Spleen (tissue), 11 donors: Measurements from ENCODE around the gene SKOR1. TPM values are rescaled to one million over a fixed set of nuclear protein-coding genes. Genes with fewer than 3 reads are reported as not detected.
A peak's percentile ranks its signal among the peaks of the same experiment; 100 is the strongest.

Experiments
- DNase-seq: peaks from one replicate; pipeline ENCODE4 v3.0.0-alpha.2; 2020
- H3K27ac ChIP-seq, 8 donors: fragments of 200-600 bp; sonication (generic) in 7 of 8; 1 replicate in 4 of 8; 2 replicates in 4 of 8; pipeline versions ENCODE4 v1.5.0 to v1.8.0; 2016 to 2021; ENCODE audit warnings: inconsistent platforms in 4 of 8, mild to moderate bottlenecking in 4 of 8, moderate library complexity in 1 of 8
- H3K27me3 ChIP-seq, 7 donors: fragments of 200-600 bp; sonication (generic) in 6 of 7; replicated peaks in 1 of 7; 1 replicate in 4 of 7; 2 replicates in 3 of 7; pipeline versions ENCODE4 v1.5.0 to v1.8.0; 2016 to 2021; ENCODE audit warnings: inconsistent platforms in 3 of 7, mild to moderate bottlenecking in 1 of 7
- H3K36me3 ChIP-seq, 6 donors: fragments of 200-600 bp; sonication (generic) in 5 of 6; 1 replicate in 4 of 6; 2 replicates in 2 of 6; pipeline versions ENCODE4 v1.5.0 to v1.8.0; 2016 to 2021; ENCODE audit warnings: inconsistent platforms in 2 of 6
- H3K4me1 ChIP-seq, 6 donors: fragments of 200-600 bp; sonication (generic) in 5 of 6; 1 replicate in 3 of 6; 2 replicates in 3 of 6; pipeline versions ENCODE4 v1.5.0 to v1.8.0; 2016 to 2021; ENCODE audit warnings: inconsistent platforms in 3 of 6
- H3K4me3 ChIP-seq, 8 donors: fragments of 200-600 bp; sonication (generic) in 7 of 8; 1 replicate in 4 of 8; 2 replicates in 4 of 8; pipeline versions ENCODE4 v1.5.0 to v1.8.0; 2016 to 2021; ENCODE audit warnings: inconsistent platforms in 4 of 8, mild to moderate bottlenecking in 4 of 8, moderate library complexity in 2 of 8
- H3K9me3 ChIP-seq, 8 donors: fragments of 200-600 bp; sonication (generic) in 7 of 8; 1 replicate in 4 of 8; 2 replicates in 4 of 8; pipeline versions ENCODE4 v1.5.0 to v1.8.0; 2016 to 2021; ENCODE audit warnings: inconsistent platforms in 4 of 8
- CTCF ChIP-seq, 11 experiments: fragments of 200-600 bp in 7 of 11; fragments of 450-650 bp in 4 of 11; sonication (generic) in 4 of 11; IDR thresholded peaks in 8 of 11; conservative IDR thresholded peaks in 3 of 11; 1 replicate in 7 of 11; 2 replicates in 4 of 11; pipeline versions ENCODE4 v1.4.0 to v1.8.0; 2016 to 2021; ENCODE audit warnings: antibody characterized with exemption in 11 of 11, inconsistent platforms in 4 of 11, mild to moderate bottlenecking in 1 of 11
- POLR2A ChIP-seq, 3 donors: fragments of 450-650 bp; IDR thresholded peaks; one replicate each; pipeline ENCODE4 v1.5.1; 2017; ENCODE audit warnings: antibody characterized with exemption in 3 of 3, mild to moderate bottlenecking in 1 of 3
- POLR2AphosphoS5 ChIP-seq, 3 donors: sonication (generic); formaldehyde crosslinking; IDR thresholded peaks; one replicate each; pipeline ENCODE4 v1.5.1; 2017; ENCODE audit warnings: antibody characterized with exemption in 3 of 3
- WGBS, 5 donors: extraction: QIAGEN DNeasy Blood & Tissue Kit in 3 of 5; methylation state at CpG; one replicate each; pipeline versions ENCODE4 v1.1.5 to v1.1.7; 2013 to 2018; 5-methylcytosine and 5-hydroxymethylcytosine counted together
- intact Hi-C: fragments of 100-400 bp; cut with DNase I; formaldehyde crosslinking; loops from one replicate; pipeline ENCODE4 v1.15.0; 2023; ENCODE audit warnings: low total_unique reads
- polyA plus RNA-seq, 3 donors: library from polyadenylated mRNA; stranded (reverse); fragments of 200-250 nt; gene quantifications; one replicate each; pipeline ENCODE4 v1.2.1, GENCODE V29; 2013
- total RNA-seq, 7 donors: library from RNA; depleted of rRNA in 3 of 7; stranded (reverse); fragments of >200 nt in 3 of 7; fragmentation: NEBNext Ultra II Directional in 4 of 7; extraction: Animal tissue kit (Norgen Biotek cat#: 25700) in 4 of 7; gene quantifications; one replicate each; pipeline versions ENCODE4 v1.1.0 to v1.2.1, GENCODE V29; 2016 to 2021
- donor health status: healthy with polysubstance abuse.
- donor health status: DM: no; HTN: no; CAD: no; lungs with moderate emphysema.
- donor health status: DM: no; HTN: no; CAD: no.
- donor health status: Bipolar disorder and iron deficiency.
- donor health status: healthy.
- donor health status: DM: no; HTN: no; CAD: no.
- donor health status: DM: yes; HTN: yes; CAD: no.

The SKOR1 gene
- total and polyA plus RNA-seq, 10 donors: 0.06 to 1.1 (median 0.37) TPM

- WGBS, 5 donors: 5 to 9% (median 6%) methylated on average over 21 to 46 of the region's 46 CpGs
- Histone ChIP-seq H3K27ac (no peak overlapping the region), H3K4me1 (peaks cover 13 to 85% (median 73%) of the 10 kb centered on the region in 6 donors), H3K27me3 (peaks cover 24 to 100% (median 92%) of the 10 kb centered on the region in 7 donors), H3K36me3 (no peaks in the 10 kb centered on the region), H3K4me3 (peak overlapping the region in 4 of 8 donors; percentile 26 to 65 (median 32)), H3K9me3 (peaks cover 0 to 14% (median 0%) of the 10 kb centered on the region in 8 donors)
- TF ChIP-seq POLR2AphosphoS5 (IDR thresholded peaks at IDR 0.05): no peak
- no peak for TF ChIP-seq CTCF (IDR thresholded peaks at IDR 0.05 in 8 of 11, conservative IDR thresholded peaks at IDR 0.05 in 3 of 11)
- DNase-seq: peak; percentile 61
- intact Hi-C loops: no loop called here
These were observed 2.6 kb upstream of the SKOR1 start for GRCh38 chr15:67822537-67823313.

GRCh38 chr15:67823314-67824196, 1.8 kb upstream of the SKOR1 start:
- intact Hi-C loops: no loop called here
- Histone ChIP-seq H3K4me1 (peaks cover 22 to 93% (median 81%) of the 10 kb centered on the region in 6 donors), H3K4me3 (peak overlapping the region in 6 of 8 donors; percentile 15 to 65 (median 26)), H3K9me3 (peaks cover 0 to 16% (median 0%) of the 10 kb centered on the region in 8 donors), H3K27me3 (peaks cover 30 to 100% (median 98%) of the 10 kb centered on the region in 7 donors), H3K36me3 (no peaks in the 10 kb centered on the region), H3K27ac (no peak overlapping the region)
- TF ChIP-seq POLR2AphosphoS5 (IDR thresholded peaks at IDR 0.05): no peak
- no peak for TF ChIP-seq POLR2A (IDR thresholded peaks at IDR 0.05)
- no peak for TF ChIP-seq CTCF (IDR thresholded peaks at IDR 0.05 in 8 of 11, conservative IDR thresholded peaks at IDR 0.05 in 3 of 11)
- 2 to 5% (median 3%) methylated on average over 52 to 94 of the region's 94 CpGs for WGBS, 5 donors
- peak; percentile 69 for DNase-seq

GRCh38 chr15:67824197-67824968, 926 bp upstream of the SKOR1 start:
- Histone ChIP-seq H3K27ac (no peak overlapping the region), H3K9me3 (peaks cover 0 to 16% (median 0%) of the 10 kb centered on the region in 8 donors), H3K4me1 (peaks cover 28 to 100% (median 90%) of the 10 kb centered on the region in 6 donors), H3K36me3 (no peaks in the 10 kb centered on the region), H3K4me3 (peak overlapping the region in 1 of 8 donors; percentile 65), H3K27me3 (peaks cover 34 to 100% (median 100%) of the 10 kb centered on the region in 7 donors)
- DNase-seq: peak; percentile 41
- 8 to 13% (median 10%) methylated on average over 13 to 21 of the region's 21 CpGs for WGBS, 5 donors
- intact Hi-C loops: no loop called here
- no peak for TF ChIP-seq CTCF (IDR thresholded peaks at IDR 0.05 in 8 of 11, conservative IDR thresholded peaks at IDR 0.05 in 3 of 11)
- TF ChIP-seq POLR2A (IDR thresholded peaks at IDR 0.05): no peak
- no peak for TF ChIP-seq POLR2AphosphoS5 (IDR thresholded peaks at IDR 0.05)
